ENCODE results near the gene NCSTN.

NCSTN gene

DNA sequence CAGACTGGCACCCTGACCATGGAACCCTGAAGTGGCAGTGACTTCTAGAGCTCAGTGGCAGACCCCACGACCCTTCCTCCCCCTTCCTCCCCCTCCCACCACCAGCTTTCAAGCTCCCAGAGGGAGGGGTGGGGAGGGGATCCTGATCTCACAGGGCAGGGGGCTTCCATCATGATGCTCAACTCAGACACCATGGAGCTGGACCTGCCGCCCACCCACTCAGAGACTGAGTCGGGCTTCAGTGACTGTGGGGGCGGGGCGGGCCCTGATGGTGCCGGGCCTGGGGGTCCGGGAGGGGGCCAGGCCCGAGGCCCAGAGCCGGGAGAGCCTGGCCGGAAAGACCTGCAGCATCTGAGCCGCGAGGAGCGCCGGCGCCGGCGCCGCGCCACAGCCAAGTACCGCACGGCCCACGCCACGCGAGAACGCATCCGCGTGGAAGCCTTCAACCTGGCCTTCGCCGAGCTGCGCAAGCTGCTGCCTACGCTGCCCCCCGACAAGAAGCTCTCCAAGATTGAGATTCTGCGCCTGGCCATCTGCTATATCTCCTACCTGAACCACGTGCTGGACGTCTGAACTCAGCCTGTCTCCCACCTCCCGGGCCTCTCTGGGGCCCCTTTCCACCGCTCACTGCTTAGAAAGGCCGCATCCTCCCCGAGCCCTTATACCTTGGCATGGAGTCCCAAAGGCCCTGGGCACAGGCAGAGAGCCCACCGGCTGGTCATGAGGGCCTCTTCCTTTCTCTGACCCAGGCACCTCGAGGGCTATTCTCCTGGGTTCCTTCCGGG lies 27.6 kb downstream of the NCSTN start:
- no peak overlapping the region for H2AFZ ChIP-seq (ENCODE audit: insufficient read depth, low read length, poor library complexity)

DNA sequence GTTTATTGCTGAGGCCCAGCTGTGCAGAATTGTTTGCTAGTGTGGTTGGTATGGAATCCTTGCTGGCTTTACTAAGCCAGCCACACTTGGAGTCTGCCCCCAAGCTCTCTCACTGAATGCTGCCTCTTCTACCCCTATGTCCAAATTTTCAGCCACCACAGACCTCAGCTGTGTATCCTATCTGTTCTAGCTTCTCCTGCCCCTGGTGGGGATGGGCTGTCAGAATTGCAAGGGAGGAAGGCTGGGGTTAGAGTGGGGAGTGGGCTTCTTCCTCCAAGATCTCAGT lies 28.1 kb downstream of the NCSTN start:
- Histone ChIP-seq H2BK12ac (ENCODE audit: low read length) (no peak overlapping the region), H2AK5ac (ENCODE audit: low read length) (no peak overlapping the region), H3K79me1 (ENCODE audit: low read length) (no peaks in the 10 kb centered on the region), H3K27me3 (ENCODE audit: insufficient read depth, low read length) (no peaks in the 10 kb centered on the region), H4K8ac (ENCODE audit: low read depth, low read length) (no peak overlapping the region), H2AFZ (ENCODE audit: insufficient read depth, low read length, poor library complexity) (no peak overlapping the region), H3K9ac (ENCODE audit: low read length) (no peak overlapping the region), H3K36me3 (ENCODE audit: control insufficient read depth in 1 of 2, insufficient read depth in 2 of 2, low read length in 2 of 2) (no peaks in the 10 kb centered on the region), H3K14ac (ENCODE audit: low read length) (no peak overlapping the region), H3K4me1 (ENCODE audit: control insufficient read depth in 1 of 2, insufficient read depth in 2 of 2, low read length in 2 of 2) (peaks cover 3 to 6% of the 10 kb centered on the region in 2 experiments), H3K4me3 (ENCODE audit: low read depth, low read length) (no peak overlapping the region), H4K12ac (ENCODE audit: low read depth, low read length) (no peak overlapping the region), H3K18ac (ENCODE audit: low read length) (no peak overlapping the region), H2BK5ac (ENCODE audit: low read depth, low read length, poor library complexity) (no peak overlapping the region), H2BK120ac (ENCODE audit: insufficient read depth, low read length, poor library complexity) (no peak overlapping the region), H3K27ac (ENCODE audit: low read depth, low read length) (no peak overlapping the region), H3K4ac (ENCODE audit: low read depth, low read length) (no peak overlapping the region), H4K91ac (ENCODE audit: low read depth, low read length) (no peak overlapping the region), H3K23ac (ENCODE audit: low read length) (no peak overlapping the region), H3K79me2 (ENCODE audit: control insufficient read depth, insufficient read depth, low read length, poor library complexity) (no peaks in the 10 kb centered on the region), H3K4me2 (ENCODE audit: low read length) (no peak overlapping the region), H3K9me3 (ENCODE audit: insufficient read depth, low read depth, low read length) (no peaks in the 10 kb centered on the region)
- DNase-seq = no peak

More for the DNA sequence above, 27.6 kb downstream of the NCSTN start:
- H3K18ac ChIP-seq (ENCODE audit: low read length) = no peak overlapping the region
- no CpG with 5 or more reads among the region's 42 CpGs for WGBS (ENCODE audit: extremely low coverage, insufficient coverage, insufficient read length)
- H3K9ac ChIP-seq (ENCODE audit: low read length) = no peak overlapping the region
- no peak overlapping the region for H2BK120ac ChIP-seq (ENCODE audit: insufficient read depth, low read length, poor library complexity)
- H3K4me2 ChIP-seq (ENCODE audit: low read length) = no peak overlapping the region
- H3K14ac ChIP-seq (ENCODE audit: low read length) = no peak overlapping the region
- no peak overlapping the region for H4K8ac ChIP-seq (ENCODE audit: low read depth, low read length)
- H3K23ac ChIP-seq (ENCODE audit: low read length) = no peak overlapping the region
- no peaks in the 10 kb centered on the region for H3K36me3 ChIP-seq (ENCODE audit: control insufficient read depth in 1 of 2, insufficient read depth in 2 of 2, low read length in 2 of 2)
- H2BK12ac ChIP-seq (ENCODE audit: low read length) = no peak overlapping the region
- no peak overlapping the region for H3K4me3 ChIP-seq (ENCODE audit: low read depth, low read length)
- H4K12ac ChIP-seq (ENCODE audit: low read depth, low read length) = no peak overlapping the region
- no peaks in the 10 kb centered on the region for H3K79me1 ChIP-seq (ENCODE audit: low read length)
- no peak overlapping the region for H4K91ac ChIP-seq (ENCODE audit: low read depth, low read length)
- H3K4ac ChIP-seq (ENCODE audit: low read depth, low read length) = no peak overlapping the region
- H2BK5ac ChIP-seq (ENCODE audit: low read depth, low read length, poor library complexity) = no peak overlapping the region
- H3K9me3 ChIP-seq (ENCODE audit: insufficient read depth, low read depth, low read length) = no peaks in the 10 kb centered on the region
- no peak overlapping the region for H2AK5ac ChIP-seq (ENCODE audit: low read length)
- H3K27ac ChIP-seq (ENCODE audit: low read depth, low read length) = no peak overlapping the region
- no peaks in the 10 kb centered on the region for H3K79me2 ChIP-seq (ENCODE audit: control insufficient read depth, insufficient read depth, low read length, poor library complexity)
- H3K27me3 ChIP-seq (ENCODE audit: insufficient read depth, low read length) = no peaks in the 10 kb centered on the region
- H3K4me1 ChIP-seq (ENCODE audit: control insufficient read depth in 1 of 2, insufficient read depth in 2 of 2, low read length in 2 of 2) = peaks cover 0 to 1% of the 10 kb centered on the region in 2 experiments
- no peak for DNase-seq

DNA sequence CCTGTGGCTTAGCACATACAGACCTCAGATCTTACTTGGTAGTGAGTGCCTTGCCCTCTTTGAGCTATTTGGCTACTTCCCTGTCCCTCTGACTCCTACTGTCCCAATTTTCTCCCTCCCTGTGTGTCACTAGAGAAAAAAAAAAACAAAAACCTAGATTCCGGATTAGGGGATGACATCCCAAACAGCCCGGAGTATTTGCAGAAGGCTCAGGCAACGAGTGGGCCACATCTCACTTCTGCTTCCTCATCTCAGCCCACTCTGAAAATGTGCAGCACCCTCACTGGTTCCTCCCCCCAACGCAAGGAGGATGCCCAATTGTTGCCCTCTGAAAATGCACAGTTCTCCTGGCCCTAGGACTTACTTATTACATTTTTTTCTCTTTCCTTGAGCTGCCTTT lies 28.6 kb downstream of the NCSTN start:
- Histone ChIP-seq H3K4me1 (ENCODE audit: control insufficient read depth in 1 of 2, insufficient read depth in 2 of 2, low read length in 2 of 2) (peaks cover 4 to 6% of the 10 kb centered on the region in 2 experiments), H2BK120ac (ENCODE audit: insufficient read depth, low read length, poor library complexity) (no peak overlapping the region), H3K4me2 (ENCODE audit: low read length) (no peak overlapping the region), H3K27me3 (ENCODE audit: insufficient read depth, low read length) (no peaks in the 10 kb centered on the region), H3K4me3 (ENCODE audit: low read depth, low read length) (no peak overlapping the region), H3K79me2 (ENCODE audit: control insufficient read depth, insufficient read depth, low read length, poor library complexity) (no peaks in the 10 kb centered on the region), H3K79me1 (ENCODE audit: low read length) (no peaks in the 10 kb centered on the region), H4K8ac (ENCODE audit: low read depth, low read length) (no peak overlapping the region), H3K23ac (ENCODE audit: low read length) (no peak overlapping the region), H2BK5ac (ENCODE audit: low read depth, low read length, poor library complexity) (no peak overlapping the region), H4K91ac (ENCODE audit: low read depth, low read length) (no peak overlapping the region), H3K14ac (ENCODE audit: low read length) (no peak overlapping the region), H3K9ac (ENCODE audit: low read length) (no peak overlapping the region), H3K36me3 (ENCODE audit: control insufficient read depth in 1 of 2, insufficient read depth in 2 of 2, low read length in 2 of 2) (no peaks in the 10 kb centered on the region), H3K27ac (ENCODE audit: low read depth, low read length) (no peak overlapping the region), H2AFZ (ENCODE audit: insufficient read depth, low read length, poor library complexity) (no peak overlapping the region), H2AK5ac (ENCODE audit: low read length) (no peak overlapping the region), H4K12ac (ENCODE audit: low read depth, low read length) (no peak overlapping the region), H2BK12ac (ENCODE audit: low read length) (no peak overlapping the region), H3K18ac (ENCODE audit: low read length) (no peak overlapping the region), H3K9me3 (ENCODE audit: insufficient read depth, low read depth, low read length) (no peaks in the 10 kb centered on the region), H3K4ac (ENCODE audit: low read depth, low read length) (no peak overlapping the region)
- DNase-seq = no peak
- WGBS (ENCODE audit: extremely low coverage, insufficient coverage, insufficient read length) = no CpG with 5 or more reads among the region's 4 CpGs

DNA sequence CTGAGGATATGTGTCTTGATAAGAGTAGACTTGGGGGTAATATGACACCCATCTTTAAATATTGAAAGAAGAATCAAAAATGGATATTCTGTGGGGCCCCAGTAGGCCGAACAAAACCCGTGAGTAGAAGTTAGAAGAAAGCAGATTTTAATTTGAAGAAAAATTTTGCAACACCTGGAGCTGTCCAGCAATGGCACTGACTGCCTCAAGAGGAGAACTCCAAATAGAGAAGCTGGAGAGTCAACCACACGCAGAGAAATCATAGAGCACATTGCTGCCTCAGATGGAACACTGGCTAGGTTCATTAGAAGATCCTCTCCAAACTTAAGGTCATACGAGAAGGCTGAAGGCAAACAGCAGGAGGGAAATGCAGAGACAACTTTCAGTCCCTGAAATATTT lies 30.5 kb downstream of the NCSTN start:
- H3K36me3 ChIP-seq (ENCODE audit: control insufficient read depth in 1 of 2, insufficient read depth in 2 of 2, low read length in 2 of 2) = no peaks in the 10 kb centered on the region
- no peaks in the 10 kb centered on the region for H3K79me2 ChIP-seq (ENCODE audit: control insufficient read depth, insufficient read depth, low read length, poor library complexity)
- no peak overlapping the region for H3K14ac ChIP-seq (ENCODE audit: low read length)
- H3K4me3 ChIP-seq (ENCODE audit: low read depth, low read length) = no peak overlapping the region
- no peak overlapping the region for H2BK120ac ChIP-seq (ENCODE audit: insufficient read depth, low read length, poor library complexity)
- no peak overlapping the region for H3K27ac ChIP-seq (ENCODE audit: low read depth, low read length)
- DNase-seq = no peak
- H4K8ac ChIP-seq (ENCODE audit: low read depth, low read length) = no peak overlapping the region
- WGBS (ENCODE audit: extremely low coverage, insufficient coverage, insufficient read length) = no CpG with 5 or more reads among the region's 4 CpGs
- H2BK5ac ChIP-seq (ENCODE audit: low read depth, low read length, poor library complexity) = no peak overlapping the region
- H3K23ac ChIP-seq (ENCODE audit: low read length) = no peak overlapping the region
- H2AFZ ChIP-seq (ENCODE audit: insufficient read depth, low read length, poor library complexity) = no peak overlapping the region
- H3K9me3 ChIP-seq (ENCODE audit: insufficient read depth, low read depth, low read length) = no peaks in the 10 kb centered on the region
- no peak overlapping the region for H4K91ac ChIP-seq (ENCODE audit: low read depth, low read length)
- H3K79me1 ChIP-seq (ENCODE audit: low read length) = no peaks in the 10 kb centered on the region
- H3K4me2 ChIP-seq (ENCODE audit: low read length) = no peak overlapping the region
- H3K9ac ChIP-seq (ENCODE audit: low read length) = no peak overlapping the region
- no peaks in the 10 kb centered on the region for H3K27me3 ChIP-seq (ENCODE audit: insufficient read depth, low read length)
- H2AK5ac ChIP-seq (ENCODE audit: low read length) = no peak overlapping the region
- H3K4me1 ChIP-seq (ENCODE audit: control insufficient read depth in 1 of 2, insufficient read depth in 2 of 2, low read length in 2 of 2) = peaks cover 4 to 6% of the 10 kb centered on the region in 2 experiments
- H3K18ac ChIP-seq (ENCODE audit: low read length) = no peak overlapping the region
- H2BK12ac ChIP-seq (ENCODE audit: low read length) = no peak overlapping the region
- H4K12ac ChIP-seq (ENCODE audit: low read depth, low read length) = no peak overlapping the region
- no peak overlapping the region for H3K4ac ChIP-seq (ENCODE audit: low read depth, low read length)

Measured in trophoblast cell (in vitro differentiated cells and primary cell).